H9 (cell line): ENCODE measurements around the gene ZDHHC3. TPM values are rescaled to one million over a fixed set of nuclear protein-coding genes. Genes with fewer than 3 reads are reported as not detected.

Source experiments
- DNase-seq: peaks from one replicate; pipeline ENCODE4 v3.0.0-alpha.2; 2017
- H2AFZ ChIP-seq: one replicate; pipeline ENCODE4 v1.6.1; 2013; ENCODE audit warnings: mild to moderate bottlenecking, low read length, control low read depth, moderate library complexity
- H2AK5ac ChIP-seq: 2 replicates; pipeline ENCODE4 v1.6.1; 2013; ENCODE audit warnings: low read length, control low read depth, mixed read lengths; ENCODE audit not compliant: insufficient read length
- H2BK120ac ChIP-seq: one replicate; pipeline ENCODE4 v1.6.1; 2013; ENCODE audit warnings: low read depth, mild to moderate bottlenecking, low read length, control low read depth, inconsistent platforms; ENCODE audit not compliant: poor library complexity, severe bottlenecking
- H2BK12ac ChIP-seq: 2 replicates; pipeline ENCODE4 v1.6.1; 2013; ENCODE audit warnings: low read length, control low read depth, mixed read lengths, low read depth; ENCODE audit not compliant: insufficient read length
- H2BK15ac ChIP-seq: 2 replicates; pipeline ENCODE4 v1.6.1; 2013; ENCODE audit warnings: low read depth, low read length, control low read depth
- H2BK20ac ChIP-seq: one replicate; pipeline ENCODE4 v1.6.1; 2013; ENCODE audit warnings: low read depth, mild to moderate bottlenecking, low read length, control low read depth, inconsistent platforms; ENCODE audit not compliant: poor library complexity, severe bottlenecking
- H2BK5ac ChIP-seq: 2 replicates; pipeline ENCODE4 v1.6.1; 2013; ENCODE audit warnings: low read length, control low read depth, mixed read lengths; ENCODE audit not compliant: insufficient read length
- H3K14ac ChIP-seq: 2 replicates; pipeline ENCODE4 v1.6.1; 2013; ENCODE audit warnings: low read length, control low read depth; ENCODE audit not compliant: insufficient read depth
- H3K18ac ChIP-seq: 2 replicates; pipeline ENCODE4 v1.6.1; 2013; ENCODE audit warnings: low read depth, mild to moderate bottlenecking, mixed read lengths, low read length, control low read depth; ENCODE audit not compliant: insufficient read length
- H3K23ac ChIP-seq: 2 replicates; pipeline ENCODE4 v1.6.1; 2013; ENCODE audit warnings: low read length, control low read depth, mixed read lengths, low read depth; ENCODE audit not compliant: insufficient read length
- H3K23me2 ChIP-seq: 2 replicates; pipeline ENCODE4 v1.6.1; 2013; ENCODE audit warnings: low read depth, mild to moderate bottlenecking, mixed read lengths, low read length, control low read depth; ENCODE audit not compliant: insufficient read length, poor library complexity, severe bottlenecking
- H3K27ac ChIP-seq: 2 replicates; pipeline ENCODE4 v1.5.1; 2013; ENCODE audit warnings: low read length, control low read depth, mixed read lengths, low read depth; ENCODE audit not compliant: insufficient read length
- H3K27me3 ChIP-seq: 2 replicates; pipeline ENCODE4 v1.6.1; 2013; ENCODE audit warnings: low read length, control low read depth, inconsistent platforms; ENCODE audit not compliant: insufficient read depth
- H3K4ac ChIP-seq: 2 replicates; pipeline ENCODE4 v1.6.1; 2013; ENCODE audit warnings: low read depth, mild to moderate bottlenecking, control low read depth, inconsistent platforms, low read length, moderate library complexity
- H3K4me1 ChIP-seq: 2 replicates; pipeline ENCODE4 v1.6.1; 2013; ENCODE audit warnings: low read length, control low read depth, inconsistent platforms; ENCODE audit not compliant: insufficient read depth
- H3K4me2 ChIP-seq: 2 replicates; pipeline ENCODE4 v1.6.1; 2013; ENCODE audit warnings: low read length, control low read depth, mixed read lengths; ENCODE audit not compliant: insufficient read length, insufficient read depth
- H3K56ac ChIP-seq: 2 replicates; pipeline ENCODE4 v1.6.1; 2013; ENCODE audit warnings: low read depth, mild to moderate bottlenecking, mixed read lengths, low read length, control low read depth; ENCODE audit not compliant: insufficient read length
- H3K79me1 ChIP-seq: 2 replicates; pipeline ENCODE4 v1.6.1; 2013; ENCODE audit warnings: low read depth, mild to moderate bottlenecking, moderate library complexity, low read length, control low read depth, inconsistent platforms; ENCODE audit not compliant: insufficient read depth, poor library complexity, severe bottlenecking
- H3K79me2 ChIP-seq: 2 replicates; pipeline ENCODE4 v1.6.1; 2013; ENCODE audit warnings: low read length, control low read depth, inconsistent platforms; ENCODE audit not compliant: insufficient read depth
- H3K9ac ChIP-seq: 2 replicates; pipeline ENCODE4 v1.6.1; 2013; ENCODE audit warnings: low read length, control low read depth, mixed read lengths; ENCODE audit not compliant: insufficient read length; ENCODE audit errors: extremely low read depth
- H3K9me3 ChIP-seq: one replicate; pipeline ENCODE4 v1.6.1; 2013; ENCODE audit warnings: low read depth, low read length, inconsistent platforms; ENCODE audit not compliant: control insufficient read depth
- H3T11ph ChIP-seq: one replicate; pipeline ENCODE4 v1.6.1; 2013; ENCODE audit warnings: mild to moderate bottlenecking, low read length, control low read depth, inconsistent platforms
- H4K20me1 ChIP-seq: one replicate; pipeline ENCODE4 v1.6.1; 2013; ENCODE audit not compliant: control insufficient read depth, insufficient read length, insufficient read depth
- H4K5ac ChIP-seq: 2 replicates; pipeline ENCODE4 v1.6.1; 2013; ENCODE audit warnings: low read depth, mild to moderate bottlenecking, mixed read lengths, low read length, control low read depth; ENCODE audit not compliant: insufficient read length
- H4K8ac ChIP-seq: replicated peaks from 2 replicates; pipeline ENCODE4 v1.6.1; 2013; ENCODE audit warnings: low read length, control low read depth, mixed read lengths, low read depth; ENCODE audit not compliant: insufficient read length
- H4K91ac ChIP-seq: 2 replicates; pipeline ENCODE4 v1.6.1; 2013; ENCODE audit warnings: low read depth, mild to moderate bottlenecking, moderate library complexity, mixed read lengths, low read length, control low read depth; ENCODE audit not compliant: insufficient read length
- H3K27ac Mint-ChIP-seq, 3 experiments: 2 replicates in 2 of 3; 3 replicates in 1 of 3; pipeline ENCODE4 v1.8.0; 2020 to 2021; ENCODE audit warnings: mixed read lengths in 3 of 3, mild to moderate bottlenecking in 1 of 3, moderate library complexity in 1 of 3
- H3K27me3 Mint-ChIP-seq: 2 replicates; pipeline ENCODE4 v1.8.0; 2021; ENCODE audit warnings: low read depth, mild to moderate bottlenecking, moderate library complexity, mixed read lengths
- H3K36me3 Mint-ChIP-seq, 3 experiments: 2 replicates in 2 of 3; 3 replicates in 1 of 3; pipeline ENCODE4 v1.8.0; 2020 to 2021; ENCODE audit warnings: low read depth in 3 of 3, mixed read lengths in 3 of 3; ENCODE audit not compliant: insufficient read depth in 1 of 3
- H3K4me1 Mint-ChIP-seq, 2 experiments: 2 replicates each; pipeline ENCODE4 v1.8.0; 2020; ENCODE audit warnings: mixed read lengths in 2 of 2
- H3K4me3 Mint-ChIP-seq, 2 experiments: 2 replicates in 1 of 2; 3 replicates in 1 of 2; pipeline ENCODE4 v1.8.0; 2020 to 2021; ENCODE audit warnings: mild to moderate bottlenecking in 2 of 2, mixed read lengths in 2 of 2, moderate library complexity in 1 of 2
- H3K9me3 Mint-ChIP-seq, 2 experiments: 2 replicates in 1 of 2; 3 replicates in 1 of 2; pipeline ENCODE4 v1.8.0; 2020; ENCODE audit warnings: mild to moderate bottlenecking in 2 of 2, mixed read lengths in 2 of 2, moderate library complexity in 1 of 2
- CTCF ChIP-seq: fragments of 200-600 bp; sonication (generic); conservative IDR thresholded peaks from 3 replicates; pipeline ENCODE4 v1.8.0; 2021; ENCODE audit warnings: antibody characterized with exemption, mild to moderate bottlenecking
- WGBS: extraction: QIAGEN DNeasy Blood & Tissue Kit; methylation state at CpG from one replicate; pipeline ENCODE4 v1.1.7; 2013; ENCODE audit warnings: missing lambda C conversion rate, low lambda C conversion rate, mixed read lengths; ENCODE audit not compliant: insufficient read length; ENCODE audit errors: extremely low coverage; 5-methylcytosine and 5-hydroxymethylcytosine counted together
- total RNA-seq: library from RNA; stranded (reverse); gene quantifications from 2 replicates; pipeline ENCODE4 v1.2.1, GENCODE V29; 2021

The ZDHHC3 gene
- total RNA-seq, 1 experiment from 2014 or later: 71.3 TPM

GRCh38 chr3:44969828-44970179 lies 6.2 kb downstream of the ZDHHC3 start:
- Mint-ChIP-seq H3K36me3 (no peaks in the 10 kb centered on the region; a peak in 1 of 7 replicates), H3K27me3 (no peaks in the 10 kb centered on the region), H3K27ac (peak overlapping the region in 1 of 3 experiments; percentile 56; a peak in 2 of 7 replicates), H3K4me3 (no peak overlapping the region), H3K4me1 (peaks cover 6 to 15% of the 10 kb centered on the region in 2 experiments), H3K9me3 (no peaks in the 10 kb centered on the region)
- Histone ChIP-seq H3K79me1 (peaks cover 6% of the 10 kb centered on the region), H3K27ac (no peak overlapping the region), H3K9ac (no peak overlapping the region), H3K9me3 (no peaks in the 10 kb centered on the region), H2AFZ (no peak overlapping the region), H4K5ac (no peak overlapping the region), H3K23ac (no peak overlapping the region), H3K4me2 (no peak overlapping the region), H3K14ac (no peak overlapping the region), H2BK12ac (no peak overlapping the region), H3K4me1 (0 out of 2 replicates have a peak, but pooled peaks cover 6% of the 10 kb centered on the region), H2AK5ac (no peak overlapping the region), H3K56ac (no peak overlapping the region), H2BK5ac (no peak overlapping the region), H2BK120ac (no peak overlapping the region), H4K8ac (no peak overlapping the region), H3K18ac (no peak overlapping the region), H3K27me3 (no peaks in the 10 kb centered on the region), H2BK20ac (no peak overlapping the region), H4K91ac (peak overlapping the region; percentile 8), H3K23me2 (no peaks in the 10 kb centered on the region), H3K79me2 (peaks cover 13% of the 10 kb centered on the region; the same call in 1 of the 2 replicates), H3T11ph (no peak overlapping the region), H3K4ac (no peak overlapping the region), H4K20me1 (no peaks in the 10 kb centered on the region), H2BK15ac (no peak overlapping the region)
- DNase-seq: no peak
- TF ChIP-seq CTCF: no peak
- WGBS: no CpG with 5 or more reads among the region's 2 CpGs
